Ammon's horn (tissue), 1 donor: Measurements from ENCODE around the gene LIMA1.

Source experiments
- DNase-seq: peaks from one replicate; pipeline ENCODE4 v3.0.0-alpha.2; 2016; ENCODE audit warnings: low spot score

LIMA1 gene

GRCh38 chr12:50215033-50215432 is 68.3 kb downstream of the LIMA1 start:
- no peak for DNase-seq

GRCh38 chr12:50214018-50214417 is 69.3 kb downstream of the LIMA1 start:
- no peak for DNase-seq

- DNase-seq, result no peak
Measured at GRCh38 chr12:50213439-50213838, 69.9 kb downstream of the LIMA1 start.

DNA sequence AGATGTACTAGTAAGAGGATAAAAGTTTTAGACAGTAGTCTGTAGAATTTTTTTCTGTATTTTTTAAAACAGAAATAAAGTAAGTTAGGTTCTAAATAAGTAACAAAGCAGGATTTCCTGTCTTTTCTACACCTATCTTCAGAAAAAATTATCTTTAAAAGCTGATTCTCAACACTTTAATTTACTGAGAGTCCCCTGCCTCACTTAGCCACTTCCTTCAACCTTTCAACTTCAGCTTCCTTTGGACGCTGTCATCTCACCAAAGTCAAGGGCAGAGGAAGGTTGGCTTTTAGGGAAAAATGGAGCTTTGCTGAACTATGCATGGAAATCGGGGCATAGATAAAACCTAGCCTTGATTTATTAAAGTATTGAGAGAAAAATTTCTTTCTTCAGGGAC is 71.3 kb downstream of the LIMA1 start:
- DNase-seq, result no peak

- DNase-seq, result no peak
Measured at GRCh38 chr12:50211392-50212070, 71.8 kb downstream of the LIMA1 start.

DNA sequence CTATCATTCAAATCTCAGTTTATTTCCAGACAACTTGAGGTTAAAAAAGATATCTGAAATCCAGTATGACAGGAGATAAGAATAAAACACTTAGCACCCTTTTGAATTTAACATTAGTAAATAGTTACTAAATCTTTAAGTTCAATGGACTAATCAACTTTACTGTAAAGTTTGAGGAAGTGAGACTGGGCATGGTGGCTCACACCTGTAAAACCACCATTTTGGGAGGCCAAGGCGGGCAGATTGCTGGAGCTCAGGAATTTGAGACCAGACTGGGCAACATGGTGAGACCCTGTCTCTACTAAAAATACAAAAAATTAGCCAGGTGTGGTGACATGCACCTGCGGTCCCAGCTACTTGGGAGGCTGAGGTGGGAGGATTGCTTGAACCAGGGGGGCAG is 75.9 kb downstream of the LIMA1 start:
- DNase-seq, result no peak

GRCh38 chr12:50205648-50206047 is 77.7 kb downstream of the LIMA1 start:
- DNase-seq, result no peak

DNA sequence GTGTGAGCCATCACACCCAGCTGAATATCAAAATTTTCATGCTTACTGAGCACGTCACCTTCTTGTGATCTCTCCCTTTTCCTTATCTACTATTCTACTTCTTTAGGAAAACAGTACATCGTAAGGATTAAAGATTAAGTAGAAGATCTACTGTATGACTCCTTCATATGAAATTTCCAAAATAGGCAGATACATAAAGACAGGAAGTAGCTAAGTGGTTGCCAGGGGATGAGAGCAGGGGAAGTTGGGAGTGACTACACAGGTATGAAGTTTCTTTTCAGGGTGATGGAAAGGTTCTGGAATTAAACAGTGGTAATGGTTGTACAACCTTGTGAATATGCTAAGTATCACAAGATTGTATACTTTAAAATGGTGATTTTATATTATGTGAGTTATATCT is 79.6 kb downstream of the LIMA1 start:
- no peak for DNase-seq

DNA sequence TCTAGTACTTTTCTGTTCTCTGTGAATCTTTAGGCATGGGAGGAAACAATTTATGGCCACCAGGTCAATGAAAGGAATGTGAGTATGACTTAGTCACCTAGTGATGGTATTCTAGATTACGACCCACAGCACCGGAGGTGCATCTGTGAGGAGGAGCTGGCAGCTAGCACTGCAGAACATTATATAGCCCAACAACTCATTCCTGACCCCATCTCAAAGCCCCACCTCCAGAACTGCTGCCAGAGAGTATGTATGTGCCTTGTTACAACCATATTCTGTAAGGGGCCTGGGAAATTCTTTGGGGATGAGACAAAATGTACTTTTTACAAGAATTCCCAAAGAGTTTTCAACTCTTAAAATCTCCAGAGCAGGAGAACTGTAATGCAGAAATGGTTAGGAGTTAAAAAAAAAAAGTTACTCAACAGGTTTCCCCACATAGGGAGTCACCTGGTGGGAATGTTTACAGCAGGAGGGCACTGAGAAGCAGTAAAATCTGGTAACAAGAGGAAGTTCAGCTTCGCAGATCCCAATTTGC is 81.3 kb downstream of the LIMA1 start:
- DNase-seq, result no peak

- no peak for DNase-seq
Measured at GRCh38 chr12:50200552-50201273, 82.6 kb downstream of the LIMA1 start.

DNA sequence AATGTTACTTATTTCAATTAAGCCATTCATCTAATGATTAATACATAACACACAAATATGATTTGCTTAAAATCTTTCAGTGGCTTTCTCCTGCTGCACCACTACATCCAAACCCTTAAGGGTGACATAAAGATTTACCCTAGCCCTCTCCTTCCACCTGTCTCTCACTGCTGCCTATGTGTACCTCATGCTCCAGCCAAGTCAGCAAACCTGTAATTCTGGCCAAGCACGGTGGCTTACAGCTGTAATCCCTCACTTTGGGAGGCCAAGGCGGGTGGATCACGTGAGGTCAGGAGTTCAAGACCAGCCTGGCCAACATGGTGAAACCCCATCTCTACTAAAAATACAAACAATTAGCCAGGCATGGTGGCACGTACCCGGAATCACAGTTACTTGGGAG is 84.5 kb downstream of the LIMA1 start:
- DNase-seq, result no peak

- DNase-seq, result no peak
Measured at GRCh38 chr12:50197297-50197727, 86.0 kb downstream of the LIMA1 start.

DNA sequence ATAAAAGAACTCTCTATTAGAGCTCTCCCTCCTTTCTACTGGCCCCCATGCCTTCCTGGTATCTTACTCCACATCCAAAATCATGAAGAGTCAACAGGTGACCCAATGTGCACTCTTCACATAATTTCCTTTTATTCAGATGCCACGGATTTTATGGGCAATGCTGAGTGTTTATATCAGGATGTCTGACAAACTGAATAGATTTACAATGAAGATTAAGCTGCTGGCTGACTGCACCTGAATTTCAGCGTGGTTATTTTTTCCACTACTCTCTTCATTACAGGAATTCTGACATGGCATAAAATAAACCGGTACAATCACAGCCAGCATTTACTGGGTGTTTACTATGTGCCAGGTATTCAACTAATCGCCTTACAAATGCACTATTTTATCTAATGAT is 86.8 kb downstream of the LIMA1 start:
- DNase-seq, result no peak

DNA sequence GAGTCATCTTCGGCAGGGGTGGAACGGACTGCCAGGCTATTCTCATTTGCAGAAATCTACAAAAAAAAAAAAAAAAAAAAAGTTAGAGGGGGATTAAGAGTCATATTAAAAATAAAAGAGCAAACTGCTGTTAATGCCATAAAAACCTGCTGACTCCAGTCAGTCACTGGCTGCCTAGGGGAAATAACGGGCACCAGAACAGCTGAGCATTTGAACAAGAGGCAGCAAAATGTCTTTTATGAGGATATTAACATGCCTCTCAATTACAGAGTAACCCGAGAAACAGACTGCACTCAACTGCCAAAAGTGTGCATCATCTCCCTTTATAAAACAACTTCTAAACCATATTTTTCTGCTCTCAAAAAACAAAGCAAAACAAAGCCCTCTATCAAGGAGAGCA is 87.5 kb downstream of the LIMA1 start:
- DNase-seq, result peak; percentile 36

DNA sequence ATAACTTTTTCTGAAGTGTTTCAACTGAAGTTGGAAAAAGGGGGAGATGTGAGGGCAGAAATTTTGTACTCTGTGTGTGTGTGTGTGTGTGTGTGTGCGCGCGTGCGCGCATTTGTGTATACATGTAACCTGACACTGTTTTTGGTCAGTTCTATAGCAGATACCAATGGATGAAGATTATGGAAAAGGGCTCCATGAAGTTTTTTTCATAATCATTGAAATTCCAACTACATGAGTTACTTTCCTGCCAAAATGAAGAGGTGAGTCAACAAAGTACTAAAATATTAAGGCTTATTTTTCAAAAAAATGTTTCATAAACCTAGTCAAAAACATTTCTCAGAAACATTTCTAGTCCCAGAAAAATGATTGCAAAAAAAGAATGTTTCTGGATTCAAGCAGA is 90.4 kb downstream of the LIMA1 start:
- no peak for DNase-seq

- no peak for DNase-seq
Measured at GRCh38 chr12:50192236-50192635, 91.1 kb downstream of the LIMA1 start.

- DNase-seq, result no peak
Measured at GRCh38 chr12:50190859-50191258, 92.5 kb downstream of the LIMA1 start.

DNA sequence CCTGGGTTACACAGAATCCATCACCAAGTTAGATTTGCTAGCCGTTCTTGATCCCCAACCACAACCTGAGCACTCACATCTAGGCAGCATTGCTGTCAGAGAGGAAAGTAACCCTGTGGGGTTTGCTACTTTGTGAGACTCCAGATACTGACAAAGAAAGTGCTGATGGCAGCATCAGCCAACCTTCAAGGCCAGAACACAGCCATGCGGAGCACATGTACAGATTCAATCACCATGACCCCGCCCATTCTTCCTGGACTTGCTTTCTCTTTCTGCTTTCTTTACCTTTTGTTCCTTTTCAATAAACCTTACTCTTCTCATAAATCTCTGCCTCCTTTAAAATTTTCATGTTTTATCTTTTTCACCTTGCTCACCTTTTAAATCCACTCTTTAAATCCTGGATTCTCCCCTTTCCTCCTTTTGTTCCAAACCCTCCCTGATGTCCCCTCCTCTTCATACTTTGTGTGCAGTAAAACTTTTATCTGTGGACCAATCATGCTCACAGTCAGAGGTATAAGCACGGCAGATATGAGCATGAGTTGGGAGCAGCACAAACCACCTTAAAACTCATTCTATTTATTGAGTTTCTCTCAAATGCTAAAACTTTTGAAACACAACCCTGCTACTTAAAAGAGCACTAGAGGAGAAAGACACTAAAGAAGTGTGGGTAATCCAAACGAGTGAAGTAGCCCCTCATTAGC is 94.3 kb downstream of the LIMA1 start:
- DNase-seq, result no peak

DNA sequence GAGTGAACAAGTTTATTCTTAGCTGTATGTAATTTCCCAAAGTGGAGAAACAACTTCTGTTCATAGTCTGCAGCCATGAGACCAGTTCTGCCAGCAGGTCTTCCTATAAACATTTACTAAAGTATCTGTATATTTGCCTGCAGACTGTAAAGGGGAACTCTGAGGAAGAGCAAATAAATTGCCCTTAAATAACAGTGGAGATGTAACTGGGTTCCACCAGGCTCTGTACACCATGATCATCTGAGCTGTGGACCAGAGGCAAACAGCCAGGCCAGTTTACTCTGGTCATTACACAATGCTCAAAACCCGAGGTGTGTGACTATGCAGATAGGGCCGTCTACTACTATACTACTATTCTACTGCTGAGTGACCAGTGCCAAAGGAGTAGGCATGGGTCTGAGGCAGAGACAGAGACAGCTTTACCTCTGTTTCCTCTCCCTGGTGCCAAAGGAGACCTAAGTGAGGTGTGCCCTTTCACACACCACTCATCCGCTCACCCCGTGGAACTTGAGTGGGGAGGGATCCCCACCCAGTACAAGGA is 95.0 kb downstream of the LIMA1 start:
- DNase-seq, result no peak

DNA sequence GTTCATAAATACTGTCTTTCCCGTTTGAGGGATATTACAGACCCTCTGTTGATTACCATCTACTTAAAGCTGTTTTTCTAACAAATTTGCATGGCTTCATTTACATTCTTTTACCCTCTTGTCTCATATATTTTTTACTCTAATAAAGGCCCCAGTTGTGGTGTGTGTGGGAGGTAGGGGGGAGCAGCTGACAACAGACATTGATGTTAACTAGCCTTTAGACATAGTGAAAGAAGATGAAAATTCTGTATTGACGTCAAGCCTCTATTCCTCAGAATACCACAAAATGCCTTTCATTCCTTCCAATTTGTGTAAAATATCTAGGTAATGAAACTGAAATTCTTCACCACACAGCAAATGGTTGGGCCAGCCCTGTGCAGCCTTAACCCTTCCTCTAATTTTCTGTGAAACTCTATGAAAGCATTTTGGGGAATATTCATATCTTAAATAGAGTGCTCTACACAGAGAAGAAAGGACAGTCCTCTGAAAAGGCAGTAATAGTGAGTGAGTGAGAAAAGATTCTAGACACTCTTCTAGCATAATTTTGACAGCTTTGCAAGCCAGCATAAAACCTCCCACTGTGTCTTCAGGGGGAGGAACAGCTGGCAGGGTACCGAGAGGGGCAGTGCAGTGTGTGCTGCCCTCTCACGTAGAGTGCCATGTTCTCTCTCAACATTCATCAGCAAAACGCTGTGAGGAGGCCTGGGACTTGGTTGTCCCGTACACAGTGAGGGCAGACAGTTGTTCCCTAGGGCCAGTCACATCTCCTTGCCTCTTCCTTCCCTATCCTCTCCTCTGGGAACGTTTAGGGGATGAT is 96.0 kb downstream of the LIMA1 start:
- DNase-seq, result no peak

- DNase-seq, result no peak
Measured at GRCh38 chr12:50186681-50187080, 96.6 kb downstream of the LIMA1 start.
